Keratinocyte (primary cell): Measurements from ENCODE around the gene LHFPL2. TPM values are rescaled to one million over a fixed set of nuclear protein-coding genes. Genes with fewer than 3 reads are reported as not detected.

Source experiments
- DNase-seq: peaks from one replicate; pipeline ENCODE4 v3.0.0-alpha.2; 2011; ENCODE audit warnings: low read depth, missing footprints, low spot score
- FAIRE-seq: peaks from 2 replicates; lab custom pipeline; 2011; peaks lifted over from hg19 to GRCh38; lab: Jason Lieb, UNC
- H2AFZ ChIP-seq: 2 replicates; pipeline ENCODE4 v1.6.0; 2012; ENCODE audit warnings: low read length, control low read depth, inconsistent platforms; ENCODE audit not compliant: control insufficient read depth
- H3K27ac ChIP-seq: 2 replicates; pipeline ENCODE4 v1.5.1; 2011; ENCODE audit warnings: low read length; ENCODE audit not compliant: control insufficient read depth, insufficient read depth
- H3K27me3 ChIP-seq: 3 replicates; pipeline ENCODE4 v1.6.0; 2011; ENCODE audit warnings: low read length; ENCODE audit not compliant: control insufficient read depth, insufficient read depth; ENCODE audit errors: extremely low read depth
- H3K36me3 ChIP-seq, 2 experiments: 2 replicates in 1 of 2; 3 replicates in 1 of 2; pipeline ENCODE4 v1.5.1; 2011; ENCODE audit warnings: low read length in 2 of 2, mild to moderate bottlenecking in 1 of 2; ENCODE audit not compliant: control insufficient read depth in 2 of 2, insufficient read depth in 2 of 2; ENCODE audit errors: extremely low read depth in 1 of 2
- H3K4me1 ChIP-seq: 3 replicates; pipeline ENCODE4 v1.5.1; 2011; ENCODE audit warnings: low read length; ENCODE audit not compliant: control insufficient read depth, insufficient read depth; ENCODE audit errors: extremely low read depth
- H3K4me2 ChIP-seq: 3 replicates; pipeline ENCODE4 v1.6.0; 2011; ENCODE audit warnings: low read depth, low read length; ENCODE audit not compliant: control insufficient read depth, insufficient read depth; ENCODE audit errors: extremely low read depth
- H3K4me3 ChIP-seq, 3 experiments: fragments of 200-600 bp in 1 of 3; sonication (generic) in 1 of 3; 2 replicates in 2 of 3; 3 replicates in 1 of 3; pipeline ENCODE4 v1.5.1; 2011 to 2016; ENCODE audit warnings: low read length in 3 of 3, mild to moderate bottlenecking in 3 of 3, control low read depth in 2 of 3, inconsistent platforms in 1 of 3, low read depth in 1 of 3, mixed read lengths in 1 of 3, mixed run types in 1 of 3, moderate library complexity in 1 of 3; ENCODE audit not compliant: control insufficient read depth in 2 of 3, insufficient read depth in 2 of 3; ENCODE audit errors: extremely low read depth in 1 of 3
- H3K79me2 ChIP-seq: 2 replicates; pipeline ENCODE4 v1.6.0; 2012; ENCODE audit warnings: low read length; ENCODE audit not compliant: control insufficient read depth, insufficient read depth
- H3K9ac ChIP-seq: 3 replicates; pipeline ENCODE4 v1.6.0; 2011; ENCODE audit warnings: low read length; ENCODE audit not compliant: control insufficient read depth, insufficient read depth; ENCODE audit errors: extremely low read depth
- H3K9me1 ChIP-seq: 3 replicates; pipeline ENCODE4 v1.6.0; 2011; ENCODE audit warnings: low read length; ENCODE audit not compliant: control insufficient read depth, insufficient read depth; ENCODE audit errors: extremely low read depth
- H3K9me3 ChIP-seq: 2 replicates; pipeline ENCODE4 v1.5.1; 2012; ENCODE audit warnings: low read depth, low read length; ENCODE audit not compliant: control insufficient read depth
- H4K20me1 ChIP-seq: 3 replicates; pipeline ENCODE4 v1.6.0; 2011; ENCODE audit warnings: low read length; ENCODE audit not compliant: control insufficient read depth, insufficient read depth; ENCODE audit errors: extremely low read depth
- EZH2 ChIP-seq: IDR thresholded peaks from one replicate; pipeline ENCODE4 v1.6.1; 2012; ENCODE audit warnings: inconsistent platforms, mild to moderate bottlenecking, low read length, moderate library complexity
- dilution Hi-C: fragments of 300-500 bp; cut with MboI; formaldehyde crosslinking; loops from one replicate; pipeline ENCODE4 v1.7.0; 2020; ENCODE audit warnings: low sequenced_read_pairs; ENCODE audit not compliant: extremely low pct_ligation_motif_present
- polyA plus RNA-seq, 5 experiments: library from polyadenylated mRNA; depleted of rRNA in 3 of 5; stranded (reverse) in 3 of 5; stranded (forward) in 1 of 5; unstranded in 1 of 5; fragments of >200 nt; gene quantifications; 1 replicate in 1 of 5; 2 replicates in 3 of 5; 3 replicates in 1 of 5; pipeline versions ENCODE4 v1.2.1 to v1.2.3, GENCODE V29; 2011 to 2012; ENCODE audit warnings: missing spikeins in 2 of 5, low read depth in 1 of 5, low replicate concordance in 1 of 5
- TF ChIP-seq, protein P1 (sequence below), 3 experiments: IDR thresholded peaks in 1 of 3; conservative IDR thresholded peaks in 1 of 3; optimal IDR thresholded peaks in 1 of 3; 2 replicates in 2 of 3; 3 replicates in 1 of 3; pipeline versions ENCODE3 to v1.5.1; 2011; ENCODE audit warnings: low read length in 3 of 3, mild to moderate bottlenecking in 3 of 3, moderate library complexity in 2 of 3, control low read depth in 1 of 3, inconsistent platforms in 1 of 3; ENCODE audit not compliant: insufficient read depth in 2 of 3; ENCODE audit errors: extremely low read depth in 1 of 3

The LHFPL2 gene
- polyA plus RNA-seq, 1 donor (not counting 4 experiments of a cell fraction or from before 2014, with no cell fraction given) = 11.4 TPM

DNA sequence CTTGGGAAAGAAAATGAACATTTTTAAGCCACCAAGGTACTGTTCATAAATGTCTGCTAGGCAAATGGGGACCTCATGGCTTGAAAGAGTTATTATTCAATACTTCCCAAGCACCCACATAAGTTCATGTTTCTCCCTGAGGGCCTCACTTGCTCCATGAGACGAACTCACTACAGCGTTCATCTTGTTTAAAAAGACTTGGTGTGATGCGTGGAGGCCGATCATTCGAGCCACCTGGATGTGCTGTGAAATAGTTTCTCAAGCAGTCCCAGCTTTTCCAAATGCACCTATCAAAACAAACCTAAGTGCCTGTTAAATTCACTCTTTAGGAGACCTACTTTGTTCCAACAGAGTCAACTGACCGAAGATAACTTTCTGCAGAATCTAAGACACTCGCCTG lies 103.2 kb downstream of the LHFPL2 start:
- DNase-seq (no peak), FAIRE-seq (no peak)
- H3K9ac ChIP-seq = no peak overlapping the region
- dilution Hi-C loops = no loop called here
- no peak overlapping the region for H3K4me3 ChIP-seq
- no peaks in the 10 kb centered on the region for H3K4me1 ChIP-seq
- no peak overlapping the region for H2AFZ ChIP-seq
- no peaks in the 10 kb centered on the region for H3K27me3 ChIP-seq
- H3K79me2 ChIP-seq = no peaks in the 10 kb centered on the region
- H3K9me3 ChIP-seq = no peaks in the 10 kb centered on the region
- peaks cover 2% of the 10 kb centered on the region for H3K9me1 ChIP-seq
- H3K4me2 ChIP-seq = no peak overlapping the region
- TF ChIP-seq, protein P1, sequence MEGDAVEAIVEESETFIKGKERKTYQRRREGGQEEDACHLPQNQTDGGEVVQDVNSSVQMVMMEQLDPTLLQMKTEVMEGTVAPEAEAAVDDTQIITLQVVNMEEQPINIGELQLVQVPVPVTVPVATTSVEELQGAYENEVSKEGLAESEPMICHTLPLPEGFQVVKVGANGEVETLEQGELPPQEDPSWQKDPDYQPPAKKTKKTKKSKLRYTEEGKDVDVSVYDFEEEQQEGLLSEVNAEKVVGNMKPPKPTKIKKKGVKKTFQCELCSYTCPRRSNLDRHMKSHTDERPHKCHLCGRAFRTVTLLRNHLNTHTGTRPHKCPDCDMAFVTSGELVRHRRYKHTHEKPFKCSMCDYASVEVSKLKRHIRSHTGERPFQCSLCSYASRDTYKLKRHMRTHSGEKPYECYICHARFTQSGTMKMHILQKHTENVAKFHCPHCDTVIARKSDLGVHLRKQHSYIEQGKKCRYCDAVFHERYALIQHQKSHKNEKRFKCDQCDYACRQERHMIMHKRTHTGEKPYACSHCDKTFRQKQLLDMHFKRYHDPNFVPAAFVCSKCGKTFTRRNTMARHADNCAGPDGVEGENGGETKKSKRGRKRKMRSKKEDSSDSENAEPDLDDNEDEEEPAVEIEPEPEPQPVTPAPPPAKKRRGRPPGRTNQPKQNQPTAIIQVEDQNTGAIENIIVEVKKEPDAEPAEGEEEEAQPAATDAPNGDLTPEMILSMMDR (optimal IDR thresholded peaks at IDR 0.05 in 1 of 3, IDR thresholded peaks at IDR 0.05 in 1 of 3, conservative IDR thresholded peaks at IDR 0.05 in 1 of 3; ENCODE audit: extremely low read depth in 1 of 3, insufficient read depth in 2 of 3, low read length in 3 of 3) = no peak
- no peak for TF ChIP-seq EZH2
- no peaks in the 10 kb centered on the region for H4K20me1 ChIP-seq
- peaks cover 5 to 6% of the 10 kb centered on the region in 2 experiments for H3K36me3 ChIP-seq
- H3K27ac ChIP-seq = no peak overlapping the region

DNA sequence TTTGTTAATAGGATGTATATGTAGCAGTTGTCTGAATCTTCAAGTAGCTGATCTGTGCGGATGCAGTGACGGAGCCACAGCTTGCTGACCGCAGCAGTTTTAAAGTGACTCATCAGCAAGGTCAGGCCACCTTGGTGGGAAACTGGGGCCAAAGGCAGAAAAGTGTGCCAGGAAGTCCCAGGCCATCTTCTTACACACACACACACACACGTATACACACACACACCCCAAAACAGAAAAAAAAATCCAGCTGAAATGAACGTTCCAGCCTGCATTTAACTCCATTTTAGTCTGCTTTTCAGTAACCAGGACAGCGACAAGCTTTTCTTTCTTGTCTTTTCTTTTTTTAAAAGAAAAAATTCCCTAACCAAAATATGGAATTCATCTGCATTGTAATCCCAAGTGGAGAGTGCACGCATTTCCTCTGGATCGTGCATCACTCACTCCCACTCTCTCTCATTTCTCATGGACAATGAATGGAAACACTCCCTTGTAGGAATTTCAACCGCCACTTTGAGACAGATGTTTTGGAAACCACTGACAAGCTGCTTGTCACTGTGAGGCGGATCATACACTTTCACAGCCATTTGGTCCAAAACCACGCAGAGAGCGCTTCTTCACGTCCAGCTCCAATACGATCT lies 103.9 kb downstream of the LHFPL2 start:
- no peak for FAIRE-seq
- Histone ChIP-seq H2AFZ (no peak overlapping the region), H3K27me3 (no peaks in the 10 kb centered on the region), H3K4me3 (no peak overlapping the region), H3K4me2 (no peak overlapping the region), H3K79me2 (no peaks in the 10 kb centered on the region), H3K4me1 (no peaks in the 10 kb centered on the region), H3K9me3 (no peaks in the 10 kb centered on the region), H3K9me1 (peaks cover 2% of the 10 kb centered on the region), H3K36me3 (peaks cover 5 to 8% of the 10 kb centered on the region in 2 experiments), H3K9ac (no peak overlapping the region), H3K27ac (no peak overlapping the region), H4K20me1 (no peaks in the 10 kb centered on the region)
- TF ChIP-seq EZH2 = no peak
- TF ChIP-seq, protein P1 (optimal IDR thresholded peaks at IDR 0.05 in 1 of 3, IDR thresholded peaks at IDR 0.05 in 1 of 3, conservative IDR thresholded peaks at IDR 0.05 in 1 of 3; ENCODE audit: extremely low read depth in 1 of 3, insufficient read depth in 2 of 3, low read length in 3 of 3) = no peak
- dilution Hi-C loops = no loop called here
- DNase-seq = no peak
